GM23338 (cell line): ENCODE results near the gene CREB3L4. TPM values are rescaled to one million over a fixed set of nuclear protein-coding genes. Genes with fewer than 3 reads are reported as not detected.
A peak's percentile ranks its signal among the peaks of the same experiment; 100 is the strongest.

Experiments used
- ATAC-seq: fragments of 200-7000 bp; cut with Tn5 transposase; 3 replicates; pipeline ENCODE4 v1.9.1; 2020
- DNase-seq: peaks from one replicate; pipeline ENCODE4 v3.0.0-alpha.2; 2015; ENCODE audit warnings: low spot score
- H2AFZ ChIP-seq: fragments of 200-600 bp; sonication (generic); 2 replicates; pipeline ENCODE4 v1.8.0; 2016; ENCODE audit warnings: antibody characterized with exemption, mild to moderate bottlenecking, moderate library complexity
- H3F3A ChIP-seq: fragments of 200-600 bp; sonication (generic); replicated peaks from 2 replicates; pipeline ENCODE4 v1.8.0; 2017; ENCODE audit warnings: antibody characterized with exemption, mixed run types, low read depth
- H3K27ac ChIP-seq: fragments of 200-600 bp; sonication (generic); 2 replicates; pipeline ENCODE4 v1.6.1; 2016; ENCODE audit warnings: low read depth
- H3K27me3 ChIP-seq: fragments of 200-600 bp; sonication (generic); 2 replicates; pipeline ENCODE4 v1.8.0; 2016; ENCODE audit warnings: mild to moderate bottlenecking, mixed run types, moderate library complexity; ENCODE audit not compliant: insufficient read depth
- H3K36me3 ChIP-seq: fragments of 200-600 bp; sonication (generic); 2 replicates; pipeline ENCODE4 v1.8.0; 2016; ENCODE audit warnings: mild to moderate bottlenecking; ENCODE audit not compliant: insufficient read depth
- H3K4me1 ChIP-seq: fragments of 200-600 bp; sonication (generic); 2 replicates; pipeline ENCODE4 v1.8.0; 2016; ENCODE audit warnings: mild to moderate bottlenecking, moderate library complexity; ENCODE audit not compliant: insufficient read depth
- H3K4me2 ChIP-seq: fragments of 200-600 bp; sonication (generic); 2 replicates; pipeline ENCODE4 v1.7.1; 2017; ENCODE audit warnings: mixed run types
- H3K4me3 ChIP-seq: fragments of 200-600 bp; sonication (generic); 2 replicates; pipeline ENCODE4 v1.6.1; 2016; ENCODE audit warnings: mixed run types
- H3K79me2 ChIP-seq: fragments of 200-600 bp; sonication (generic); replicated peaks from 2 replicates; pipeline ENCODE4 v1.8.0; 2017; ENCODE audit warnings: mild to moderate bottlenecking; ENCODE audit not compliant: insufficient read depth
- H3K9me2 ChIP-seq: fragments of 200-600 bp; sonication (generic); 2 replicates; pipeline ENCODE4 v1.8.0; 2017; ENCODE audit not compliant: insufficient read depth
- H4K20me1 ChIP-seq: fragments of 200-600 bp; sonication (generic); replicated peaks from 2 replicates; pipeline ENCODE4 v1.8.0; 2017; ENCODE audit warnings: mild to moderate bottlenecking; ENCODE audit not compliant: insufficient read depth
- H3K27ac Mint-ChIP-seq: 2 replicates; pipeline ENCODE4 v1.8.0; 2020; ENCODE audit warnings: inconsistent platforms, mild to moderate bottlenecking, moderate library complexity, mixed read lengths
- H3K27me3 Mint-ChIP-seq: 3 replicates; pipeline ENCODE4 v1.8.0; 2022; ENCODE audit warnings: low read depth, mild to moderate bottlenecking, moderate library complexity, mixed read lengths, inconsistent platforms; ENCODE audit not compliant: insufficient read depth, poor library complexity
- H3K36me3 Mint-ChIP-seq: 3 replicates; pipeline ENCODE4 v1.8.0; 2021; ENCODE audit warnings: low read depth, mild to moderate bottlenecking, inconsistent platforms, moderate library complexity, mixed read lengths
- H3K4me1 Mint-ChIP-seq: 3 replicates; pipeline ENCODE4 v1.8.0; 2020; ENCODE audit warnings: mild to moderate bottlenecking, inconsistent platforms, mixed read lengths
- H3K4me3 Mint-ChIP-seq: 3 replicates; pipeline ENCODE4 v1.8.0; 2021; ENCODE audit warnings: moderate library complexity, mild to moderate bottlenecking, inconsistent platforms, mixed read lengths
- H3K9me3 Mint-ChIP-seq: 3 replicates; pipeline ENCODE4 v1.8.0; 2020; ENCODE audit warnings: moderate library complexity, mild to moderate bottlenecking, inconsistent platforms, mixed read lengths
- CREB1 ChIP-seq: fragments of 250-450 bp; sonication (Bioruptor Pico); IDR thresholded peaks from 2 replicates; pipeline ENCODE4 v1.5.0; 2020; ENCODE audit warnings: low read depth, mild to moderate bottlenecking, moderate library complexity
- CTCF ChIP-seq, 2 experiments: fragments of 200-600 bp in 1 of 2; sonication (generic) in 1 of 2; conservative IDR thresholded peaks; 2 replicates each; pipeline versions ENCODE4 v1.5.1 to v1.6.1; 2016 to 2017; ENCODE audit warnings: antibody characterized with exemption in 2 of 2, low read depth in 2 of 2, mild to moderate bottlenecking in 2 of 2, moderate library complexity in 1 of 2
- ETS1 ChIP-seq: IDR thresholded peaks from 2 replicates; pipeline ENCODE4 v1.6.1; 2016; ENCODE audit warnings: antibody characterized with exemption
- EZH2 ChIP-seq: fragments of 200-600 bp; sonication (generic); IDR thresholded peaks from one replicate; pipeline ENCODE4 v1.8.0; 2017; ENCODE audit warnings: antibody characterized with exemption, mild to moderate bottlenecking, low read depth; ENCODE audit not compliant: unreplicated experiment
- EZH2phosphoT487 ChIP-seq: fragments of 200-600 bp; sonication (generic); IDR thresholded peaks from one replicate; pipeline ENCODE4 v1.8.1; 2018; ENCODE audit warnings: antibody characterized with exemption; ENCODE audit not compliant: unreplicated experiment
- JUNB ChIP-seq: IDR thresholded peaks from one replicate; pipeline ENCODE4 v1.6.1; 2016; ENCODE audit warnings: antibody characterized with exemption; ENCODE audit not compliant: unreplicated experiment
- NANOG ChIP-seq: IDR thresholded peaks from 2 replicates; pipeline ENCODE4 v1.6.1; 2016; ENCODE audit warnings: antibody characterized with exemption, borderline replicate concordance
- POLR2AphosphoS5 ChIP-seq: IDR thresholded peaks from 2 replicates; pipeline ENCODE4 v1.6.1; 2016; ENCODE audit warnings: antibody characterized with exemption, low read depth
- REST ChIP-seq: IDR thresholded peaks from one replicate; pipeline ENCODE4 v1.6.1; 2018; ENCODE audit warnings: antibody characterized with exemption; ENCODE audit not compliant: unreplicated experiment
- STAT1 ChIP-seq: IDR thresholded peaks from one replicate; pipeline ENCODE4 v1.6.1; 2016; ENCODE audit warnings: antibody characterized with exemption; ENCODE audit not compliant: unreplicated experiment
- ZNF114 ChIP-seq: fragments of 250-450 bp; sonication (Bioruptor Pico); IDR thresholded peaks from 2 replicates; pipeline ENCODE4 v1.5.0; 2020; ENCODE audit warnings: mild to moderate bottlenecking, moderate library complexity
- ZNF331 ChIP-seq: fragments of 250-450 bp; sonication (Bioruptor Pico); IDR thresholded peaks from 2 replicates; pipeline ENCODE4 v1.5.0; 2020; ENCODE audit warnings: low read depth, mild to moderate bottlenecking, moderate library complexity
- ZNF462 ChIP-seq: fragments of 250-450 bp; sonication (Bioruptor Pico); IDR thresholded peaks from 2 replicates; pipeline ENCODE4 v1.5.0; 2020; ENCODE audit warnings: mild to moderate bottlenecking, moderate library complexity
- polyA plus RNA-seq: library from polyadenylated mRNA; unstranded; fragments of >200 nt; fragmentation: Nextera tagmentation; extraction: Ambion mirVana; gene quantifications from 2 replicates; pipeline ENCODE4 v1.2.1, GENCODE V29; 2016
- total RNA-seq: library from RNA; depleted of rRNA; stranded (reverse); fragments of >200 nt; shearing (Covaris generic); gene quantifications from 2 replicates; pipeline ENCODE4 v1.2.3, GENCODE V29; 2014

The CREB3L4 gene
- total and polyA plus RNA-seq, 2 experiments from 2014 or later = 19.3 to 26.8 TPM

- ATAC-seq (no peak), DNase-seq (no peak)
- TF ChIP-seq STAT1 = no peak
- TF ChIP-seq ETS1 = no peak
- no peak for TF ChIP-seq REST
- TF ChIP-seq EZH2 = no peak
- no peak; the same call in 1 of the 2 replicates for TF ChIP-seq POLR2AphosphoS5
- no peak for TF ChIP-seq ZNF114 (CRISPR knock-in tag)
- no peak for TF ChIP-seq EZH2phosphoT487
- TF ChIP-seq NANOG = no peak
- TF ChIP-seq CREB1 (CRISPR knock-in tag) = no peak
- TF ChIP-seq JUNB = no peak
- TF ChIP-seq ZNF331 (CRISPR knock-in tag) = no peak
- no peak for TF ChIP-seq CTCF (conservative IDR thresholded peaks at IDR 0.05; ENCODE audit: low read depth in 2 of 2)
- TF ChIP-seq ZNF462 (CRISPR knock-in tag) = no peak
- no peaks in the 10 kb centered on the region for H3K27me3 ChIP-seq
- H4K20me1 ChIP-seq = no peaks in the 10 kb centered on the region; the same call in 1 of the 2 replicates
- peaks cover 4% of the 10 kb centered on the region; the same call in 1 of the 2 replicates for H3K4me1 ChIP-seq
- H3F3A ChIP-seq = peaks cover 26% of the 10 kb centered on the region
- no peak overlapping the region for H2AFZ ChIP-seq
- H3K9me2 ChIP-seq = no peaks in the 10 kb centered on the region
- Mint-ChIP-seq H3K27ac (peak overlapping the region; percentile 47; the same call in 1 of the 2 replicates), H3K36me3 (peaks cover 54% of the 10 kb centered on the region), H3K4me3 (no peak overlapping the region; the same call in 2 of the 3 replicates), H3K27me3 (peaks cover 15% of the 10 kb centered on the region), H3K4me1 (peaks cover 23% of the 10 kb centered on the region), H3K9me3 (no peaks in the 10 kb centered on the region)
- peaks cover 23% of the 10 kb centered on the region for H3K79me2 ChIP-seq
- no peak overlapping the region for H3K27ac ChIP-seq
- peaks cover 20% of the 10 kb centered on the region; the same call in 1 of the 2 replicates for H3K36me3 ChIP-seq
- no peak overlapping the region for H3K4me2 ChIP-seq
- no peak overlapping the region for H3K4me3 ChIP-seq
These were observed 5.8 kb downstream of the CREB3L4 start for GRCh38 chr1:153973525-153973924.
